ENCODE data around the gene EXOC7. TPM values are rescaled to one million over a fixed set of nuclear protein-coding genes. Genes with fewer than 3 reads are reported as not detected.
A peak's percentile ranks its signal among the peaks of the same experiment; 100 is the strongest.

The EXOC7 gene
- total RNA-seq, 1 donor from 2014 or later: 145 TPM

GRCh38 chr17:76076765-76077583 is 26.6 kb downstream of the EXOC7 start:
- peak overlapping the region; percentile 26 for H3K4me2 ChIP-seq (ENCODE audit: low read length)
- DNase-seq (ENCODE audit: low read depth) (no peak), FAIRE-seq (no peak)
- Mint-ChIP-seq H3K4me3 (ENCODE audit: unreplicated experiment) (no peak overlapping the region), H3K36me3 (ENCODE audit: low read depth, unreplicated experiment) (peaks cover 4% of the 10 kb centered on the region), H3K4me1 (ENCODE audit: low read depth, unreplicated experiment) (peaks cover 9% of the 10 kb centered on the region), H3K9me3 (ENCODE audit: unreplicated experiment) (no peaks in the 10 kb centered on the region), H3K27ac (ENCODE audit: unreplicated experiment) (peak overlapping the region; percentile 58), H3K27me3 (ENCODE audit: low read depth, unreplicated experiment) (peaks cover 52% of the 10 kb centered on the region)
- peaks cover 13% of the 10 kb centered on the region for H3K4me1 ChIP-seq (ENCODE audit: insufficient read depth, low read length)
- peaks cover 28% of the 10 kb centered on the region for H4K20me1 ChIP-seq (ENCODE audit: insufficient read depth, low read length)
- H2AFZ ChIP-seq (ENCODE audit: low read depth, low read length): no peak overlapping the region
- H3K36me3 ChIP-seq (ENCODE audit: insufficient read depth, low read length): no peaks in the 10 kb centered on the region
- H3K4me3 ChIP-seq (ENCODE audit: insufficient read depth, low read depth, low read length): no peak overlapping the region
- H3K27ac ChIP-seq (ENCODE audit: low read depth, low read length): no peak overlapping the region
- H3K9me3 ChIP-seq (ENCODE audit: insufficient read depth, low read depth, low read length): no peaks in the 10 kb centered on the region
- H3K9ac ChIP-seq (ENCODE audit: low read length): no peak overlapping the region
- H3K79me2 ChIP-seq (ENCODE audit: insufficient read depth, low read length): peaks cover 7% of the 10 kb centered on the region
- no peak for TF ChIP-seq CTCF (IDR thresholded peaks at IDR 0.05; ENCODE audit: insufficient read depth, low read depth, low read length)
- TF ChIP-seq EZH2 (IDR thresholded peaks at IDR 0.05; ENCODE audit: insufficient read depth, low read length): peak; percentile 79
- peaks cover 71% of the 10 kb centered on the region for H3K27me3 ChIP-seq (ENCODE audit: insufficient read depth, low read length)

- Histone ChIP-seq H3K79me2 (ENCODE audit: insufficient read depth, low read length) (peaks cover 14% of the 10 kb centered on the region), H3K4me1 (ENCODE audit: insufficient read depth, low read length) (peaks cover 16% of the 10 kb centered on the region), H2AFZ (ENCODE audit: low read depth, low read length) (no peak overlapping the region), H3K4me2 (ENCODE audit: low read length) (no peak overlapping the region), H3K27ac (ENCODE audit: low read depth, low read length) (no peak overlapping the region), H3K9me3 (ENCODE audit: insufficient read depth, low read depth, low read length) (no peaks in the 10 kb centered on the region), H3K9ac (ENCODE audit: low read length) (no peak overlapping the region), H3K27me3 (ENCODE audit: insufficient read depth, low read length) (peaks cover 71% of the 10 kb centered on the region), H4K20me1 (ENCODE audit: insufficient read depth, low read length) (peaks cover 35% of the 10 kb centered on the region), H3K4me3 (ENCODE audit: insufficient read depth, low read depth, low read length) (no peak overlapping the region), H3K36me3 (ENCODE audit: insufficient read depth, low read length) (no peaks in the 10 kb centered on the region)
- Mint-ChIP-seq H3K27me3 (ENCODE audit: low read depth, unreplicated experiment) (peaks cover 52% of the 10 kb centered on the region), H3K4me1 (ENCODE audit: low read depth, unreplicated experiment) (peaks cover 10% of the 10 kb centered on the region), H3K4me3 (ENCODE audit: unreplicated experiment) (no peak overlapping the region), H3K27ac (ENCODE audit: unreplicated experiment) (no peak overlapping the region), H3K9me3 (ENCODE audit: unreplicated experiment) (no peaks in the 10 kb centered on the region), H3K36me3 (ENCODE audit: low read depth, unreplicated experiment) (peaks cover 4% of the 10 kb centered on the region)
- TF ChIP-seq CTCF (IDR thresholded peaks at IDR 0.05; ENCODE audit: insufficient read depth, low read depth, low read length): no peak
- TF ChIP-seq EZH2 (IDR thresholded peaks at IDR 0.05; ENCODE audit: insufficient read depth, low read length): peak; percentile 14
- DNase-seq (ENCODE audit: low read depth) (no peak), FAIRE-seq (no peak)
Observed at GRCh38 chr17:76076146-76076764, 27.3 kb downstream of the EXOC7 start.
